HepG2 (cell line): Measurements from ENCODE around the gene FRMD8. TPM values are rescaled to one million over a fixed set of nuclear protein-coding genes. Genes with fewer than 3 reads are reported as not detected.

Source experiments
- ARID2 ChIP-seq: sonication (generic); formaldehyde crosslinking; IDR thresholded peaks from 2 replicates; pipeline ENCODE4 v1.8.1; 2022; ENCODE audit warnings: mild to moderate bottlenecking, missing genetic modification reagents, borderline replicate concordance
- CCDC6 ChIP-seq: sonication (generic); formaldehyde crosslinking; IDR thresholded peaks from 2 replicates; pipeline ENCODE4 v1.8.1; 2022; ENCODE audit warnings: mild to moderate bottlenecking, missing genetic modification reagents, moderate library complexity
- ERF ChIP-seq: IDR thresholded peaks from 2 replicates; pipeline ENCODE4 v1.6.1; 2018; ENCODE audit warnings: missing biosample characterization, missing genetic modification reagents
- FOXA1 ChIP-seq, 2 experiments: fragments of 450-650 bp in 1 of 2; sonication (generic) in 1 of 2; formaldehyde crosslinking in 1 of 2; IDR thresholded peaks; 2 replicates each; pipeline versions ENCODE4 v1.4.0 to v1.6.1; 2016 to 2020; ENCODE audit warnings: missing genetic modification reagents in 1 of 2
- GABPB1 ChIP-seq: IDR thresholded peaks from 2 replicates; pipeline ENCODE4 v1.6.1; 2016; ENCODE audit warnings: mild to moderate bottlenecking, missing genetic modification reagents, moderate library complexity, missing compliant biosample characterization
- HES4 ChIP-seq: sonication (generic); formaldehyde crosslinking; IDR thresholded peaks from 2 replicates; pipeline ENCODE4 v1.9.0; 2021; ENCODE audit warnings: mild to moderate bottlenecking, missing genetic modification reagents, borderline replicate concordance
- KDM5B ChIP-seq: sonication (generic); formaldehyde crosslinking; IDR thresholded peaks from 2 replicates; pipeline ENCODE4 v1.4.0; 2020; ENCODE audit warnings: missing genetic modification reagents, mild to moderate bottlenecking, borderline replicate concordance
- KLF16 ChIP-seq, 2 experiments: sonication (generic) in 1 of 2; formaldehyde crosslinking in 1 of 2; IDR thresholded peaks; 2 replicates each; pipeline versions ENCODE4 v1.6.1 to v1.8.0; 2016 to 2023; ENCODE audit warnings: missing genetic modification reagents in 2 of 2, missing compliant biosample characterization in 1 of 2
- NFKB2 ChIP-seq: sonication (generic); formaldehyde crosslinking; IDR thresholded peaks from 2 replicates; pipeline ENCODE4 v1.4.0; 2020; ENCODE audit warnings: missing genetic modification reagents, borderline replicate concordance
- RFXAP ChIP-seq: sonication (generic); formaldehyde crosslinking; IDR thresholded peaks from 2 replicates; pipeline ENCODE4 v1.4.0; 2020; ENCODE audit warnings: missing genetic modification reagents, borderline replicate concordance
- SMARCE1 ChIP-seq: fragments of 450-650 bp; IDR thresholded peaks from 2 replicates; pipeline ENCODE4 v1.6.1; 2017; ENCODE audit warnings: borderline replicate concordance
- ZBTB38 ChIP-seq: sonication (generic); formaldehyde crosslinking; IDR thresholded peaks from 2 replicates; pipeline ENCODE4 v1.5.1; 2020; ENCODE audit warnings: mild to moderate bottlenecking, missing genetic modification reagents
- ZFP37 ChIP-seq: sonication (generic); formaldehyde crosslinking; IDR thresholded peaks from 2 replicates; pipeline ENCODE4 v1.4.0; 2020; ENCODE audit warnings: missing genetic modification reagents, borderline replicate concordance
- ZFP90 ChIP-seq: sonication (generic); formaldehyde crosslinking; IDR thresholded peaks from 2 replicates; pipeline ENCODE4 v1.8.0; 2022; ENCODE audit warnings: missing genetic modification reagents, mild to moderate bottlenecking, inconsistent platforms, borderline replicate concordance
- ZNF431 ChIP-seq: sonication (generic); formaldehyde crosslinking; IDR thresholded peaks from 2 replicates; pipeline ENCODE4 v1.9.0; 2022; ENCODE audit warnings: missing genetic modification reagents, low read depth, mild to moderate bottlenecking, borderline replicate concordance
- ZNF501 ChIP-seq: sonication (generic); formaldehyde crosslinking; IDR thresholded peaks from 2 replicates; pipeline ENCODE4 v1.5.1; 2020; ENCODE audit warnings: mild to moderate bottlenecking, moderate library complexity, missing genetic modification reagents
- ZNF850 ChIP-seq: sonication (generic); formaldehyde crosslinking; conservative IDR thresholded peaks from 2 replicates; pipeline ENCODE4 v1.9.0; 2021; ENCODE audit warnings: mild to moderate bottlenecking, missing genetic modification reagents
- polyA plus RNA-seq, 8 experiments: library from polyadenylated mRNA; depleted of rRNA in 3 of 8; stranded (reverse) in 7 of 8; unstranded in 1 of 8; fragments of >200 nt; fragmentation: Illumina TruSeq in 4 of 8; extraction: Trizol in 4 of 8; gene quantifications; 2 replicates each; pipeline versions ENCODE4 v1.2.1 to v1.2.3, GENCODE V29; 2011 to 2016; ENCODE audit warnings: low read depth in 4 of 8, missing spikeins in 1 of 8, mixed read lengths in 1 of 8; ENCODE audit not compliant: insufficient read depth in 1 of 8
- total RNA-seq, 5 experiments: library from RNA; depleted of rRNA; stranded (reverse); fragments of >200 nt; fragmentation: Illumina TruSeq; extraction: Trizol; gene quantifications; 2 replicates each; pipeline ENCODE4 v1.2.3, GENCODE V29; 2016; ENCODE audit warnings: low read depth in 1 of 5
- TF ChIP-seq, protein P1 (sequence below), 2 experiments: fragments of 450-650 bp in 1 of 2; sonication (generic) in 1 of 2; formaldehyde crosslinking in 1 of 2; IDR thresholded peaks; 2 replicates each; pipeline versions ENCODE4 v1.6.1 to v1.8.0; 2016 to 2022; ENCODE audit warnings: antibody characterized with exemption in 1 of 2, mild to moderate bottlenecking in 1 of 2, missing genetic modification reagents in 1 of 2
- TF ChIP-seq, protein P2 (sequence below): sonication (generic); formaldehyde crosslinking; IDR thresholded peaks from 2 replicates; pipeline ENCODE4 v1.4.0; 2020; ENCODE audit warnings: missing genetic modification reagents

The FRMD8 gene
- total and polyA plus RNA-seq, 2 of the 13 experiments (the other 11 are each of a cell fraction or from before 2014, with no cell fraction given) = 5.8 to 20.6 TPM

- TF ChIP-seq FOXA1 (IDR thresholded peaks at IDR 0.05) (no peak), FOXA1 (CRISPR knock-in tag; IDR thresholded peaks at IDR 0.05) (0 out of 2 replicates have a peak, but pooled peaks have one; percentile 8), CCDC6 (CRISPR knock-in tag) (peak; percentile 71; the same call in 1 of the 2 replicates), KLF16 (CRISPR knock-in tag; IDR thresholded peaks at IDR 0.05) (peak in 1 of 2 experiments; percentile 71; a peak in 2 of 4 replicates), ZBTB38 (CRISPR knock-in tag) (peak; percentile 67; the same call in 1 of the 2 replicates), KDM5B (CRISPR knock-in tag) (peak; percentile 15; the same call in 1 of the 2 replicates), GABPB1 (CRISPR knock-in tag) (peak; percentile 74), RFXAP (CRISPR knock-in tag) (peak; percentile 69; the same call in 1 of the 2 replicates), ERF (CRISPR knock-in tag) (peak; percentile 58; the same call in 1 of the 2 replicates), ZFP90 (CRISPR knock-in tag) (peak; percentile 50; the same call in 1 of the 2 replicates), ZFP37 (CRISPR knock-in tag) (0 out of 2 replicates have a peak, but pooled peaks have one; percentile 39), ZNF431 (peak; percentile 49; the same call in 1 of the 2 replicates), ARID2 (CRISPR knock-in tag) (no peak), ZNF501 (CRISPR knock-in tag) (peak; percentile 57; the same call in 1 of the 2 replicates), NFKB2 (CRISPR knock-in tag) (peak; percentile 58; the same call in 1 of the 2 replicates), SMARCE1 (no peak), HES4 (CRISPR knock-in tag) (no peak), ZNF850 (no peak)
- TF ChIP-seq, protein P1, sequence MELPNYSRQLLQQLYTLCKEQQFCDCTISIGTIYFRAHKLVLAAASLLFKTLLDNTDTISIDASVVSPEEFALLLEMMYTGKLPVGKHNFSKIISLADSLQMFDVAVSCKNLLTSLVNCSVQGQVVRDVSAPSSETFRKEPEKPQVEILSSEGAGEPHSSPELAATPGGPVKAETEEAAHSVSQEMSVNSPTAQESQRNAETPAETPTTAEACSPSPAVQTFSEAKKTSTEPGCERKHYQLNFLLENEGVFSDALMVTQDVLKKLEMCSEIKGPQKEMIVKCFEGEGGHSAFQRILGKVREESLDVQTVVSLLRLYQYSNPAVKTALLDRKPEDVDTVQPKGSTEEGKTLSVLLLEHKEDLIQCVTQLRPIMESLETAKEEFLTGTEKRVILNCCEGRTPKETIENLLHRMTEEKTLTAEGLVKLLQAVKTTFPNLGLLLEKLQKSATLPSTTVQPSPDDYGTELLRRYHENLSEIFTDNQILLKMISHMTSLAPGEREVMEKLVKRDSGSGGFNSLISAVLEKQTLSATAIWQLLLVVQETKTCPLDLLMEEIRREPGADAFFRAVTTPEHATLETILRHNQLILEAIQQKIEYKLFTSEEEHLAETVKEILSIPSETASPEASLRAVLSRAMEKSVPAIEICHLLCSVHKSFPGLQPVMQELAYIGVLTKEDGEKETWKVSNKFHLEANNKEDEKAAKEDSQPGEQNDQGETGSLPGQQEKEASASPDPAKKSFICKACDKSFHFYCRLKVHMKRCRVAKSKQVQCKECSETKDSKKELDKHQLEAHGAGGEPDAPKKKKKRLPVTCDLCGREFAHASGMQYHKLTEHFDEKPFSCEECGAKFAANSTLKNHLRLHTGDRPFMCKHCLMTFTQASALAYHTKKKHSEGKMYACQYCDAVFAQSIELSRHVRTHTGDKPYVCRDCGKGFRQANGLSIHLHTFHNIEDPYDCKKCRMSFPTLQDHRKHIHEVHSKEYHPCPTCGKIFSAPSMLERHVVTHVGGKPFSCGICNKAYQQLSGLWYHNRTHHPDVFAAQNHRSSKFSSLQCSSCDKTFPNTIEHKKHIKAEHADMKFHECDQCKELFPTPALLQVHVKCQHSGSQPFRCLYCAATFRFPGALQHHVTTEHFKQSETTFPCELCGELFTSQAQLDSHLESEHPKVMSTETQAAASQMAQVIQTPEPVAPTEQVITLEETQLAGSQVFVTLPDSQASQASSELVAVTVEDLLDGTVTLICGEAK (IDR thresholded peaks at IDR 0.05) = no peak
- TF ChIP-seq, protein P1 (CRISPR knock-in tag; IDR thresholded peaks at IDR 0.05) = no peak; the same call in 1 of the 2 replicates
- TF ChIP-seq, protein P2, sequence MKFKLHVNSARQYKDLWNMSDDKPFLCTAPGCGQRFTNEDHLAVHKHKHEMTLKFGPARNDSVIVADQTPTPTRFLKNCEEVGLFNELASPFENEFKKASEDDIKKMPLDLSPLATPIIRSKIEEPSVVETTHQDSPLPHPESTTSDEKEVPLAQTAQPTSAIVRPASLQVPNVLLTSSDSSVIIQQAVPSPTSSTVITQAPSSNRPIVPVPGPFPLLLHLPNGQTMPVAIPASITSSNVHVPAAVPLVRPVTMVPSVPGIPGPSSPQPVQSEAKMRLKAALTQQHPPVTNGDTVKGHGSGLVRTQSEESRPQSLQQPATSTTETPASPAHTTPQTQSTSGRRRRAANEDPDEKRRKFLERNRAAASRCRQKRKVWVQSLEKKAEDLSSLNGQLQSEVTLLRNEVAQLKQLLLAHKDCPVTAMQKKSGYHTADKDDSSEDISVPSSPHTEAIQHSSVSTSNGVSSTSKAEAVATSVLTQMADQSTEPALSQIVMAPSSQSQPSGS (CRISPR knock-in tag) = peak; percentile 30; the same call in 1 of the 2 replicates
Measured at GRCh38 chr11:65416341-65416824, 29.9 kb downstream of the FRMD8 start (continued).
